ENCODE results near the gene SLC4A5.

DNA sequence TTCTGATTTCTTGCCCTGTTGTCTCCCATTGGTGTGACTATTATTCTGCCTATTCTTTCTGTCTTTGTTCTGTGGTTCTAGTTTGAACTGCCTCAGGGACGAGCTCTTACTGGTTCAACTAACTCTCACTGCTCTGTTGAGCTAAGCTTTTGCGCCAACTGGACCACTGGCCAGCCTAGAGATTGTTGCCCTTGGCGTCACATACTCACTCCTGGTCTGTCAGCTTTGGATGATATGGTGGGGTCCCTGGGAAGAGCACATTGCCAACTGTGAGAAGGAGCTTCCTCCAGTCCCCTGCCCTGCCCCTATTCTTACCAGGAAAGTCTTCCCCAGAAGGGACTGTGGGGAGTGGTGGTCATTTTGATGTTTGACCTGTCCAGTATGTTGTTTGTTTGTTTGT, 138.8 kb downstream of the SLC4A5 start:
- TF ChIP-seq, protein P1, sequence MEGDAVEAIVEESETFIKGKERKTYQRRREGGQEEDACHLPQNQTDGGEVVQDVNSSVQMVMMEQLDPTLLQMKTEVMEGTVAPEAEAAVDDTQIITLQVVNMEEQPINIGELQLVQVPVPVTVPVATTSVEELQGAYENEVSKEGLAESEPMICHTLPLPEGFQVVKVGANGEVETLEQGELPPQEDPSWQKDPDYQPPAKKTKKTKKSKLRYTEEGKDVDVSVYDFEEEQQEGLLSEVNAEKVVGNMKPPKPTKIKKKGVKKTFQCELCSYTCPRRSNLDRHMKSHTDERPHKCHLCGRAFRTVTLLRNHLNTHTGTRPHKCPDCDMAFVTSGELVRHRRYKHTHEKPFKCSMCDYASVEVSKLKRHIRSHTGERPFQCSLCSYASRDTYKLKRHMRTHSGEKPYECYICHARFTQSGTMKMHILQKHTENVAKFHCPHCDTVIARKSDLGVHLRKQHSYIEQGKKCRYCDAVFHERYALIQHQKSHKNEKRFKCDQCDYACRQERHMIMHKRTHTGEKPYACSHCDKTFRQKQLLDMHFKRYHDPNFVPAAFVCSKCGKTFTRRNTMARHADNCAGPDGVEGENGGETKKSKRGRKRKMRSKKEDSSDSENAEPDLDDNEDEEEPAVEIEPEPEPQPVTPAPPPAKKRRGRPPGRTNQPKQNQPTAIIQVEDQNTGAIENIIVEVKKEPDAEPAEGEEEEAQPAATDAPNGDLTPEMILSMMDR (conservative IDR thresholded peaks at IDR 0.05) = no peak
- no peak for TF ChIP-seq EZH2 (IDR thresholded peaks at IDR 0.05; ENCODE audit: low read depth)
